ENCODE data around the gene NAXD.
A peak's percentile ranks its signal among the peaks of the same experiment; 100 is the strongest.

Gene NAXD

DNA sequence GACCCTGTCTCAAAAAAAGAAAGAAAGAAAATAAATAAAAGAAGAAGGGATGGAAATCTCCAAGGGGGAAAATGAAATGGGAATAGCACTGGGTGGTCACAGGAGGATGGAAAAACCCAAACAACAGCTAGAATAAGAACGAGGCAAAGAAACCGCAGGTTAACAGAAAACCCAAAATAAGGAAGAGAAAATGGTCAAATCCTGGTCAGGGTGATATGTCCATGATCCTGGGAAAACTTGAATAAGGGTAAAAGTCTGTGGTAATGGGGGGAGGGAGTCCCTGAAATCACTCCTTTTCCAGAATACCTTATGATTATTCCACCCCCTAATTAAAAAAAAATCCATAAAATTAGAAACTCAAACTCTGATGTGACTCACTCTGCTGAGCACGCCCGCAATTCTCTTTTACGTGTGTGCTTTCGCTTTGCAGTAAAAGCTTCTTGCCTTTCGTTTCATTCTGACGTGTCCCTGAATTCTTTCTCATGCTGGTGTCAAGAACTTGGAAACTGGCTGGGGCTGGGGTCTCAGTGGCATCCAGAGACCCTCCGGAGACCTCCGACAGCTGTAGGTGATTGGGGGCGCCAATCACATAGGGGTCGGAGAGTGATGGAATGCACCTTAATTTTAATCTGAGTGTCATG lies 4.3 kb upstream of the NAXD start:
- no peak for TF ChIP-seq CTCF (IDR thresholded peaks at IDR 0.05; ENCODE audit: low read depth, low read length)
- in situ Hi-C loops (cut with HindIII; ENCODE audit: low sequenced_read_pairs), result no loop called here
- H3K4me3 ChIP-seq (ENCODE audit: low read depth, low read length), result no peak overlapping the region
- DNase-seq (ENCODE audit: low read depth, low spot score), result no peak

GRCh38 chr13:110615005-110615321 lies 382 bp upstream of the NAXD start:
- no peak for TF ChIP-seq CTCF (IDR thresholded peaks at IDR 0.05; ENCODE audit: low read depth, low read length)
- no peak for DNase-seq (ENCODE audit: low read depth, low spot score)
- in situ Hi-C loops (cut with HindIII; ENCODE audit: low sequenced_read_pairs), result no loop called here
- H3K4me3 ChIP-seq (ENCODE audit: low read depth, low read length), result peak overlapping the region; percentile 73

DNA sequence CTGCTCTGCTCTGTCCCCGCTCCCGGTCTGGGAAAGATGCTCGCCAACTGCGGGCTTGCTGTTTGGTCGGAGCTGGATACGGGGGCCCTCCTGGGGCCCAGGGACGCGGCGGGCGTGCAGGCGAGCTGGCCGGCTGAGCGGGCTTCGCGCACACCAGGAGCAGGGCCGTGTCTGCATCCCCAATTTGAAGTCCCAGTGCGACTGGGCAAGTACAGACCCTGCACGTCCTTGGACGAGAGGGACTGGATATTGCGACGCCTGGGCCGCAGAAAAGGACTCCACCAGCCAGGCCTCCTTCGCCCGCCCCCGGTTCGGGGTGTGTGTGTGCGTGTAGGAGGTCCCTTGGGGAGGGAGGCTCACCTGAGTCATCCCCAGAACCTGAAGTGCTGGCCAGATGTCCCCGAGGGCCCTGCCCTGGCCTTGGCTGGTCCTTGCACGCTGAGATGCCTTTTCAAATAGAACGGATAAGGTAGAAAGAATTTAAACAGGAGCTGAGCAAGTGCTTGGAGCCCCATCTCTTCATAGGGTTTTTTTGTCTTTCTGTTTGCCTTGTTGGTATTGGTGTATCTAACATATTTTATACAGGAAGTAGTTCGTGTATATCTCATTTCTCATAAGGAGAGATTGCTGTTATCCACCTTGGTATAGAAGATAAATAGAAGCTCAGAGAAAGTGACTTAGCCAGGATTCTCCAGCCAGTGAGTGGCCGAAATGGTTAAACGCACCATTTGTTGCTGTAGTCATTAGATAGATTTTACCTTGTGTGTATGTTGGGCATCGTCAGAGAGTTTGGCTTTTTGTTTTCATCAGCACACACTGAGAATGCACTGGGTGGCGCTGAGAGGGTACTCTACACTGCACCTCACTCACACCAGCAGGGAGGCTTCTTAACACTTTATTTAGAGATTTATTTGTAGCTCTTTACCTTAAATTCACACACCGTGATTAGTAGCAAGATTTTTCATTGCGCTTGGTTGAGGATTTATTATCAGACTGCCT lies 1.1 kb downstream of the NAXD start:
- H3K4me3 ChIP-seq (ENCODE audit: low read depth, low read length), result peak overlapping the region; percentile 73
- no peak for TF ChIP-seq CTCF (IDR thresholded peaks at IDR 0.05; ENCODE audit: low read depth, low read length)
- in situ Hi-C loops (cut with HindIII; ENCODE audit: low sequenced_read_pairs), result no loop called here
- DNase-seq (ENCODE audit: low read depth, low spot score), result peak; percentile 34

DNA sequence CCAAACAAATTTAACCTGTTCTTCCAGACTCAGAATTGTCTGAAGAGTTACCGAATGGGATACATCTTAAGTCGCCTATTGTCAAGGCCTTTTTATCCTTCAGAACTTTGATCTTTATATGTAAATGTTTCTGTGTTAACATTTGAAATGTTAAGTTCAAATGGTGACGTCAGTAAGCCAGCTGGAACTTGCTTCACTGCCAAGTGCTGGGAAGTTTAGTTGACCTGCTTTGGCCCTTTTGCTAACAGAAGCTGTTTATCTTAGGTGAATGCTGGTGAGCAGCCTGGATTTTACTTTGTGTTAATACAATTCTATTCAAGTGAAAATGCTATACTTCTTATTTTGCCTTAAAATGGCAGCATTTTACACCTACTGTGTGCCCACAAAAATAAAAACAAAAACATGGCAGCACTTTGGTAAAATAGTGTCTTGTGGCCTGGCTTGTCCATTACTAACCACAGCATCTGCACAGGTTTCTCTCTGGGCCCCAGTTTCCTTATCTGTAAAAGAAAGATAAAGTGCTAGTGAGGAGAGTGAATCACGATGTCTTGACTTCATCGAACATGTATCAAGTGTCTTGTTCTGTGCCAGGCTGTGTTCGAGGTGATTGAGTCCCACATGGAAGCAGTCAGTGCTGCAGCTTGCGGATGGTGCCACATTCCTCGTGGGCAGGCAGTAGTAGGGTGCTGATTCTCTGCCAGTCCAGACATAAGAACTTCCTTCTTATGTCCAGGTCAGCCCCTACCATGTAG lies 2.2 kb downstream of the NAXD start:
- peak; percentile 84 for DNase-seq (ENCODE audit: low read depth, low spot score)
- H3K4me3 ChIP-seq (ENCODE audit: low read depth, low read length), result no peak overlapping the region
- TF ChIP-seq CTCF (IDR thresholded peaks at IDR 0.05; ENCODE audit: low read depth, low read length), result no peak
- in situ Hi-C loops (cut with HindIII; ENCODE audit: low sequenced_read_pairs), result no loop called here

GRCh38 chr13:110618167-110618566 lies 2.8 kb downstream of the NAXD start:
- DNase-seq (ENCODE audit: low read depth, low spot score), result no peak
- in situ Hi-C loops (cut with HindIII; ENCODE audit: low sequenced_read_pairs), result no loop called here
- no peak for TF ChIP-seq CTCF (IDR thresholded peaks at IDR 0.05; ENCODE audit: low read depth, low read length)
- H3K4me3 ChIP-seq (ENCODE audit: low read depth, low read length), result no peak overlapping the region

DNA sequence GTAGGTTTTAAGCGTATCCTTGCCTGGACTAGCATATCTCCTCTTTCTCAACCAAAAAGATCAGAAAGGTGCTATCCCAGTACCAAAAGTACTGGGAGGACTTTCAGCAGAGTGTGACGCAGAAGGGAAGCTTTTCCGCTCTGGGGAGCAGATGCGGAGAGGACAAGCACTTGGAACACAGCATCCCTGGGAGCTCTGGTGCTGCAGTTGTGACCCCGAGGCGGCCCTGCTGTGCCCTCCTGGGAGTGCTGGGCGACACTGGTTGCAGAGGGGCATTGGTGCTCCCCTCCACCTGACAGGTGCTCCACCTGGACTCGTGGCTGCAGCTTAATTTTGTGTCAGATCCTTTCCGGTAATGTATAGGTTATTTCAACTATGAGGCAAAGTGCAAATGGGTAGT lies 3.4 kb downstream of the NAXD start:
- in situ Hi-C loops (cut with HindIII; ENCODE audit: low sequenced_read_pairs), result no loop called here
- no peak for DNase-seq (ENCODE audit: low read depth, low spot score)
- no peak for TF ChIP-seq CTCF (IDR thresholded peaks at IDR 0.05; ENCODE audit: low read depth, low read length)
- no peak overlapping the region for H3K4me3 ChIP-seq (ENCODE audit: low read depth, low read length)
